ENCODE data around the gene COL1A2.

Gene COL1A2

GRCh38 chr7:94439893-94440381 lies 45.2 kb downstream of the COL1A2 start:
- DNase-seq = no peak

DNA sequence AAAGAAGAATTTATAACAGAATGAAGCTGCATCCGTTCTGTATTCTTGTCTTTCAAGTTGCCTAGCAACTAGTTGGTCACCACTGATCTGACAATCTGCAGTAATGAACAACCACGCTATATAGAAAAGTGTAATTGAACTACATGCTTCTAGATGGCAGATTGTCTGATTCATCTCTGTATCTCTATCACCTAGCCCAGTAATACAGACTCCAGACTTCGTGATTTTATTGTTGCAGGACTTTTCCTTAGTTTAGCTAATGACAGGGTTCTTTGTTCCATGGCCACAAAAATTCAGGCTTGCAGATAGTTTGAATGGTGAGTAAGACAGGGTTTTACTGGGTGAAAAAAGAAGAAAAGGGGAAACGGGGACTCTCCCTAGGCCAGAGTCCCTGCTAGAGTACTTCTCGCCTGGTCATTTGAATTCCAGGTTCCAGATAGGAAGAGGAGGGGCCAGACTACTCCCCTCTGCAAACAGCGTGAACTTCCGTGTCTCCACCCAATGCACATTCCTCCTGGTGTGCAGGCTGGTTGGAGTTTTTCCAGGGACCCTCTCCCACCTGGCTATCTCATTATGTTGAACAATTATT lies 45.9 kb downstream of the COL1A2 start:
- DNase-seq = no peak

DNA sequence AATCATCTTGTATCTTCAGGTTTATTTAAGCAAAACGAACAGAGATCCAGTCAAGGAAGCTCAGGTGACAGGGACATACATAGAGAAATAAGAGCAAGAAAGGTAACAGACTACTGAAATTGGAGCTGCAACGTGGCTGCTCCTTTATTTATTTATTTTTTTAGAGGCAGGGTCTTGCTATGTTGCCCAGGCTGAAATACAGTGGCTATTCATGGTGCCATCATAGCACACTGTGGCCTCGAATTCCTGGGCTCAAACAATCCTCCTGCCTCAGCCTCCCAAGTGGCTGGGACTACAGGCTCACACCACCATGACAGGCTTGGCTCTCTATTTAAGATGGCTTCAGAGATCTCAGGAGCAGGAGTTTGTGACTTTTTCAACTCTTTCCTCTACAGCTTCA lies 46.4 kb downstream of the COL1A2 start:
- DNase-seq = no peak

DNA sequence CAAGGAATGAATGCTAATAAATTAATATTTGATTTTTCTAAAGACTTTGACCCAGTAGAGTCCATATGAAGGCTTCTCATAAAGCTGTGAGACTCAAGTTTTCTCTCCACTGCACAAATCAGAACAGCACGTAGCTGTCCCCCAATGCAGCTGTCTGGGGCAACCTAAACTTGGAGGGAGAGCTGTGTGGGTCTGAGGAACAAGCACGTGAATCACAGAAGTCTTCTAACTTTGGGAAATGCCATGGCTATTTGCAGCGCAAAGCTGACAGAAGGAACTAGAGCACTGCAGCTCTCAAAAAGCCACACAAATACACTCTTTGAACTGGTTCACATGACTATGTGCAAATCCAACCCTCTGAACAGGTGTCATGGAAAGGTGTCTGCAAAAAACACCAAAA lies 47.9 kb downstream of the COL1A2 start:
- DNase-seq = no peak

DNA sequence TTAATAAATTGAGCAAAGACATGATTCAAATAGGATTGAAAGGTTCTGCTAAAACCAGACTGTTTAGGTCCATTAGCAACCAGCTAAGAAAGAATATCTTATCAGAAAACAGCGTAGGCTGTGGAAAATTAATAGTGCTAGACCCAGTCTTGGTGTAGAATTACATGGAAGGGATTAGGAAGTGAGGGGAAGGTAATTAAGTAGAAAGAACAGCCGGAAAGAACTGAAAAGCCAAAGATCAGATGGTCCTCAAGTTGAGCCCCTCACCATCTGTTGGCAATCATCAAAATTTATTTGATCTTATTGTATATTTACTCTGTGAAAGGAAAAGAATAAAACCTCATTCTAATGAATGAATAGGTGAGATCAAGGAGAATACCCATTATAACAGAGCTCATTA lies 50.1 kb downstream of the COL1A2 start:
- no peak for DNase-seq

DNA sequence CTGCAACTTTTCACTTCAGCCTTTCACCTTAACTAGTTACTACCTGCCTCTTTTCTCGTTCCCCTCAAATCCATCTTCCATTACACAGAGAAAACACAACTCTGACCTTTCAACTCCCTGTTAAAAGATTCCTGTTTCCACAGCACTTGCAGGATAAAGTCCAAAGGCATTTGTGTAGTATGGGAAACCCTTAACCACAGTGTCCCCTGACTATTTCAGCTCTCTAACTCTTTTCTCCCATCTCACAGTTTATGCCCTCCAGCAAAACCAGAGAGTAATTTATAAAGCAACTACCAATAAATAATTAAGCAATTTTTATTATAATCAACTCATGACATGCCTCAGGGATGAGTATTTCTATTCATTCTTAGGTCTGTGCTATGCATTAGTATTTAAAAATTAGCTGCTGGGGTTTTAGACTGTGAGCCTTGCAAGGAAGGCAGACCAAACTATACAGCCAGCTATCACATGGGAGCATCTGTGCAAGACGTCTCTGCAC lies 51.0 kb downstream of the COL1A2 start:
- no peak for DNase-seq

DNA sequence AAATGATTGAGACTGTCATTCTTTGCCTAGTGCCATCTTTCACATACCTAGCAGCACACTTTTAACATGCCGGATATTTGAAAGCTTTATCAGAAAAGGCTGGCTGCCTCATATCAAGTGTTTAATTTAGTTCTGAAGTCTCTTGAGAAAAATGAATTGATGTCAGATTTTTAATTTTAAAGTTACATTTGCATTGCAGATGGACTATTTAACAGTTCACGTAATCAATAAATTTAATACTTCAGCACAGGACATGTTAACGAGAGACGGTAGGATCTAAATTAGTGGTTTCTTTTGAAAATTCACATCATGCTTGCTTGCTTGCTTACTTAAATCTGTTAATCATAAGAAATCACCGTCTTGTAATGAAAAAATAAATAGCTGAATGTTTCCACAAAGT lies 51.6 kb downstream of the COL1A2 start:
- DNase-seq = no peak

DNA sequence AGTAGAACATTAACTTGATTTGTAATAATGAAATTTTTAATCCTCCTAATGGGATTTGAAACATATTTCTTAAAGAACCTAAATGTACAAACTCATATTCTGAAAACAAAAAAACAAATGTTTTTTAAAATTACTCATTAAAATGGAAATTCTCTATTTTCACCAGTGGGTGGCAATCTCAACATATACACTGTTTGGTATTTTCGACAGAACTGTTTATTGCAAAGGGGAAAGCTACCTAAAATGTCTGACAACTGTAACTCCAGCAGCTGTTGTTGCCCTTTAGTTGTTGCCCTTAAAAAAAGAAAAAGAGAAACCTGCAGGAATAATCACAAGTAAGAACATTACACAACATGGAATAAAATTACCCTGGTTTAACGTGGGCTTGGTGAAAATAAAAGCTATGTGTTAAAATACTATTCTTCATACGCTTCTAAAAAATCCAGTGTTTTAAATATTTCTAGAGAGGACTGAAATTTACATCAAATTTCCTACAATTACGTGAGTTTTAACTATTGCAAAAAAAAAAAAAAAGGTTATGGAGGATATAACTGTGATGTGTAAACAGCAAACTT lies 54.5 kb downstream of the COL1A2 start:
- no peak for DNase-seq

GRCh38 chr7:94450044-94450697 lies 55.5 kb downstream of the COL1A2 start:
- DNase-seq = no peak

GRCh38 chr7:94451187-94451586 lies 56.5 kb downstream of the COL1A2 start:
- DNase-seq = no peak

DNA sequence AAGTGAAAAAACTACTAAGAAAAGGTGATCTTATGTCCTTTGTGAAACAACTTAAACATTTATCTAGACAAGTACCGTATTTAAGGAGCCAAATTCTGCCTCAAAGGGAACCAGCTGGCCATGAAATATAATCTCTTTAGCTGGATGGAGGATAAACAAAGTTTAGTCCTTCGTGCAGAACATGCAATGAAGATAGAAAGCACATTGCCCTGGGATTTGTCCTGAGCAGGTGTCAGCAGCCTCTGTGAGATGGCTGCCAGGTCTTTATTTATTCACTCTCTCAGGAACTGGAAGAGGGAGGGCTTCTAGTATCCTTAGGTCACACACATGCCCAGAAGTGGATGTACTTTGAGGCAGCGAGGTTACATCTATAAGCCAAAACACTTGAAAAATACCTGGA lies 57.5 kb downstream of the COL1A2 start:
- DNase-seq = no peak

GRCh38 chr7:94453898-94454297 lies 59.2 kb downstream of the COL1A2 start:
- DNase-seq = no peak

- no peak for DNase-seq
Observed at GRCh38 chr7:94458041-94458440, 63.3 kb downstream of the COL1A2 start.

DNA sequence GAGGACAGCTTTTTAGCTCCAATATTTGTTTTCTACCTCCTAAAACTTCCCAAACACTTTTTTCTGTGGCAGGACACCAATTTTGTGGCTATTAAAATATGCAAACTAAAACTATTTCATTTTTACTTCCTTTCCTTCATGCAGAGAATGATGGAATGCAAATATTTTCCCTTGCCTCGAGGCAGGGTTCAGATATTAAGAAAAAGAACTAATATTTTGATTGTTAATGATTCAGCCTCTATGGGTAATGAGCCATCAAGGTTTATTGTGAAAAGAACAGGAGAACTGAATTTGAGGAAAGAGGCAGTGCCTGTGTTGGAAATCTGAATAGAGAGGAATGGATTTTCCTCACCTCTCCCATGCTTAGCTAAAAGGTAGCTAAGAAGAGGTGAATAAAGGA lies 71.8 kb downstream of the COL1A2 start:
- DNase-seq = no peak

GRCh38 chr7:94471604-94472003 lies 76.9 kb downstream of the COL1A2 start:
- no peak for DNase-seq

- no peak for DNase-seq
Observed at GRCh38 chr7:94472608-94473007, 77.9 kb downstream of the COL1A2 start.

GRCh38 chr7:94476251-94476840 lies 81.7 kb downstream of the COL1A2 start:
- DNase-seq = no peak

GRCh38 chr7:94477878-94478277 lies 83.2 kb downstream of the COL1A2 start:
- no peak for DNase-seq

DNA sequence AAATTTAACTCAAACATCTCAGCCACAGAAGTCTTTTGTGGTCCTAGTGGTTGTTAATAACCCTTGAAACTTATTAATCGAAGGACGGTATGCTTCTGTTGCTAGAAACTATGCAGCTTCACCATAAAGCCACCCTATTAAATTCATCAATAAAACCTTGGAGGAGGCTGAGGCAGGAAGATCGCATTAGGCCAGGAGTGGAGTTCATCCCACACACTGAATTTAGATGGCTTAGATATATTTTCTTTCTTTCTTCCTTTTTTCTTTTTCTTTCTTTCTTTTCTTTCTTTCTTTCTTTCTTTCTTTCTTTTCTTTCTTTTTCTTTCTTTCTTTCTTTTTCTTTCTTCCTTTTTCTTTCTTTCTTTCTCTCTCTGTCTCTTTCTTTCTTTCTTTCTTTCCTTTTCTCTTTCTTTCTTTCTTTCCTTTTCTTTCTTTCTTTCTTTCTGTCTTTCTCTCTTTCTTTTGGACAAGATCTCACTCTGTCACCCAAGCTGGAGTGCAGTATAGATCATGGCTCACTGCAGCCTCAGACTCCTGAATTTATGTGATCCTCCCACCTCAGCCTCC lies 84.0 kb downstream of the COL1A2 start:
- no peak for DNase-seq
